GM18526 (cell line): Measurements from ENCODE around the gene MORC2.
A peak's percentile ranks its signal among the peaks of the same experiment; 100 is the strongest.

Experiments used
- POLR2A ChIP-seq: IDR thresholded peaks from 3 replicates; pipeline ENCODE4 v1.6.1; 2011; ENCODE audit not compliant: insufficient read length; ENCODE audit errors: extremely low read depth

Gene MORC2

GRCh38 chr22:30969532-30970355, 1.2 kb upstream of the MORC2 start:
- peak; percentile 19 for TF ChIP-seq POLR2A

GRCh38 chr22:30968924-30969531, 454 bp upstream of the MORC2 start, which contains the start of gene TUG1:
Gene TUG1 (plus strand): TSS chr22:30969265.
- TF ChIP-seq POLR2A = peak; percentile 79

GRCh38 chr22:30964858-30965257, 3.7 kb downstream of the MORC2 start:
- TF ChIP-seq POLR2A = no peak

- TF ChIP-seq POLR2A = no peak
These were observed 13.4 kb downstream of the MORC2 start for GRCh38 chr22:30955153-30955552.

GRCh38 chr22:30953206-30953605, 15.4 kb downstream of the MORC2 start:
- no peak for TF ChIP-seq POLR2A

GRCh38 chr22:30949934-30950660, 18.5 kb downstream of the MORC2 start:
- TF ChIP-seq POLR2A = no peak

GRCh38 chr22:30948930-30949342, 19.6 kb downstream of the MORC2 start:
- TF ChIP-seq POLR2A = no peak

GRCh38 chr22:30947816-30948454, 20.6 kb downstream of the MORC2 start:
- no peak for TF ChIP-seq POLR2A

GRCh38 chr22:30947173-30947815, 21.3 kb downstream of the MORC2 start:
- TF ChIP-seq POLR2A = no peak

GRCh38 chr22:30946354-30946753, 22.2 kb downstream of the MORC2 start:
- TF ChIP-seq POLR2A = no peak

- no peak for TF ChIP-seq POLR2A
These were observed 22.9 kb downstream of the MORC2 start for GRCh38 chr22:30945653-30946052.

- no peak for TF ChIP-seq POLR2A
These were observed 23.6 kb downstream of the MORC2 start for GRCh38 chr22:30944986-30945385.

- TF ChIP-seq POLR2A = no peak
These were observed 25.2 kb downstream of the MORC2 start for GRCh38 chr22:30943368-30943767.

GRCh38 chr22:30941363-30941740, 27.2 kb downstream of the MORC2 start:
- no peak for TF ChIP-seq POLR2A
